Activated gamma-delta T cell treated with Interleukin-2 at 50 U/mL for 16 hours (primary cell): ENCODE measurements around the gene ZNF157.
"Not testable (repeated sequence)": the region's sequence is repeated elsewhere in the genome, so short reads cannot be mapped to it uniquely, and the experiment has no call there.

Experiments used
- DNase-seq: peaks from one replicate; pipeline ENCODE4 v3.0.0-alpha.2; 2020

The ZNF157 gene

GRCh38 chrX:47370278-47370677 is at the start of gene ZNF157:
Gene ZNF157, plus strand, starts transcription at chrX:47370578. Its CDS starts 91 bp downstream, at chrX:47370669.
- DNase-seq = no peak

DNA sequence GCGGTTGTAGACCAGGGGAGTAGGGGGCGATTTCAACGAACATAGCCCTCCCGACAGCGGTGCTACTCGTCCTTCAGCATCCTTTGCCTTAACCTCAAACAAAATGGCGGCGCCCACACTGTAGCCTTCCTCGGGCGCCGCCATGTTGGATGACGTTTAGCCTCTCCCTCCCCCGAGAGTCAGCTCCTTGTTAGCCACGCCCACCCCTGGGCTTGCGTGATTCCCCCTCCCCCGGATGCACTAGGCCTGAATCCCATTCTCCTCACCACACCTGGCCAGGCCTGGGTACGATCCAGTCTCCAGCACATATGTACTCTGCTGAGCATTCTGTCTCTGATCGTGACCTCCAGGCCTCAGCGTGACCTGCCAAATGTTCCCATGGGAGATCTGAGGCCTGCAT is 49.0 kb upstream of the ZNF157 start:
- DNase-seq = no peak

DNA sequence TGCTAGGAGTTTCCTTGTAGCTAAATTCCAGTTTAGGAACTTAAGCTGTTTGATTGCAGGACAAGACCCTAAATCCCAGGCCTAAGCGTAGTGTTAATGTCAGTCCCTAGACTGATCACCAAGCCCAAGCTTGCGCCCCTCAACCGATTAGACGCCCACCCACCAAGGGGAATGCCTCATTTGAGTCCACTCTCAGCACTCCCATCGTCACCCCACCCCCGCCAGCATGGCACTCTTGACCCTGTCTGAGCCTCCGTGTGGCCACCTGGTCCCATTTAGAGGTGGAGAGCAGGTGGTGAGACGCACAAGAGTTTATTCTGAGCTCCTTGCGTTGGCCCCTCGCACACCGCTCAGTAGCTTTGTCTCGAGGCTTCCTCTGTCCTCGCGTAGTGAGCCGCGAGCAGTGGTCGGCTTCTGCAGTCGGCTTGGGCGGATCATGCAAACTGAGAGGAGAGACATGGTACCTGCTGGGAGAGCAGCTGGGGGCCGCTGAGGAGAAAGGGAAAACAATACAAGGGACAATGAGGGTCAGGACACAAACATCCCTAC is 48.5 kb upstream of the ZNF157 start:
- DNase-seq = no peak

DNA sequence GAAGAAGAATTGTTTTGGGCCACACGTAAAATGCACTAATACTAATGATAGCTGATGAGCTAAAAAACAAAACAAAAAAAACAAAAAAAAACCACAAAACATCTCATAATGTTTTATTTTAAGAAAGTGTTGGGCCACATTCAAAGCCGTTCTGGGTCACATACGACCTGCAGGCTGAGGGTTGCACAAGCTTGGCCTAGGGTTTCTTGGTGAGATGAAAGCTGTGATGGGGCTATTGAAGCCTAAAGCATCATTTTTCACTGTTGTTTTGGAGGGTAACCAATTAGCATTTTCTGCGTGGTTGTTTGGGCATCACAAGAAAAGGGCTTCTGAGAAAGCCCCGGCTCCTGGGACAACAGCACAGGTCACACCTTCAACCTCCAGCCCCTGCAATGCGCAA is 42.5 kb upstream of the ZNF157 start:
- no peak for DNase-seq

DNA sequence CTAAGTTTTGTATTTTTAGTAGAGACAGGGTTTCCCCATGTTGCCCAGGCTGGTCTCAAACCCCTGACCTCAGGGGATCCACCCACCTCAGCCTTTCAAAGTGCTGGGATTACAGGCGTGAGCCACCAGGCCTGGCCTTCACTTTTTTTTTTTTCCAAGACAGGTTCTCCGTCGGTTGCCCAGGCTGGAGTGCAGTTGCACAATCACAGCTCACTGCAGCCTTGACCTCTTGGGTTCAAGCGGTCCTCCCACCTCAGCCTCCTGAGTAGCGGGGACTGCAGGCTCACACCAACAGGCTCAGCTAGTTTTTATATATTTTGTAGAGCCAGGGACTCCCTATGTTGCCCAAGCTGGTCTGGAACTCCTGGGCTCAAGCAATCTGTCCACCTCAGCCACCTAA is 37.6 kb upstream of the ZNF157 start:
- not testable (repeated sequence) for DNase-seq

- DNase-seq = no peak
Observed at GRCh38 chrX:47351706-47352105, 18.7 kb upstream of the ZNF157 start.

- peak; percentile 9 for DNase-seq
Observed at GRCh38 chrX:47358387-47359065, 11.9 kb upstream of the ZNF157 start.

- no peak for DNase-seq
Observed at GRCh38 chrX:47360423-47361179, 9.8 kb upstream of the ZNF157 start.

DNA sequence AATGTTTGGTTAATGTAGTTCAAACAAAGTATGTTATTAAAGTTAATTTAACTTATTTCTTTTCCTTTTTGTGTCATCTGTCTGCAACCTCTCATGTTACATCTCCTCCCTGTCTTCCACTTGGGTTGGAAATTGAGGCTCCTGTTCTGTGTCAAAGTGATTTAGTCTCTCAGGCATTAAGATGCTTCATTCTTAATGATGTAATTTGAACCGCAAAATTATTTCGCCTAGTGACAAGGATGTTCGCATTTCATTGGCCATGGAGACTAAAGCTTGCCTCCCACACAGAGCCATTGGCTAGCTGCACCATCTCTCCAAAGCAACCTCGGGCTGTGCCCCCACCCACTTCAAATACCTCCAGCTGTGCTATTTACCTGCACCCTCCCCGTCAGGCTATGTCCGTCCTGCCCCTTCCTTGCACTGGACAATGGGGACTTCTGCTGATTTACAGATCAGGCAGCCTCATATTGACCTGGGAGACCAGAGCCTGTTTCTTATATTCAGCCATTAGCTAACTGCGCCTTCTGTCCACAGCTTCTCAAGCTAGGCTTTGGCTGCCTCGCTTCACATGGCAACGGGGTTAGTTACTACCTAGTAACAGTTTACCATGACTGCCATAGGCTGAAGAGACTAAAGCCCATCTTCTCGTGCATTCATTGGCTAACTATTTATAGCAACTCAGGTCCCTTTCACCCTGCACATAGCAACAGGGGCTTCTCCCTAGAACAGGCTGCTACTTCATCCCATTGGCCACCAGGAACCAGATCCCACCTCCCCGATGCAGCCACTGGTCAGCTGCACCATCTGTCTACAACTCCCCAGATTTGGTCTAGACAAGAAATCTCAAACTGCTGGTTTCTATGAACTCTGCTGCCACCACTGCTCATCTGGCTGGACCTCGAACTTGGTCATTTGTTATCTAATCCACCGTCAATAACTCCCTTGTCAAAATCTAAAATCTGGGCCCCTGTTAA is 8.6 kb upstream of the ZNF157 start:
- peak; percentile 35 for DNase-seq

DNA sequence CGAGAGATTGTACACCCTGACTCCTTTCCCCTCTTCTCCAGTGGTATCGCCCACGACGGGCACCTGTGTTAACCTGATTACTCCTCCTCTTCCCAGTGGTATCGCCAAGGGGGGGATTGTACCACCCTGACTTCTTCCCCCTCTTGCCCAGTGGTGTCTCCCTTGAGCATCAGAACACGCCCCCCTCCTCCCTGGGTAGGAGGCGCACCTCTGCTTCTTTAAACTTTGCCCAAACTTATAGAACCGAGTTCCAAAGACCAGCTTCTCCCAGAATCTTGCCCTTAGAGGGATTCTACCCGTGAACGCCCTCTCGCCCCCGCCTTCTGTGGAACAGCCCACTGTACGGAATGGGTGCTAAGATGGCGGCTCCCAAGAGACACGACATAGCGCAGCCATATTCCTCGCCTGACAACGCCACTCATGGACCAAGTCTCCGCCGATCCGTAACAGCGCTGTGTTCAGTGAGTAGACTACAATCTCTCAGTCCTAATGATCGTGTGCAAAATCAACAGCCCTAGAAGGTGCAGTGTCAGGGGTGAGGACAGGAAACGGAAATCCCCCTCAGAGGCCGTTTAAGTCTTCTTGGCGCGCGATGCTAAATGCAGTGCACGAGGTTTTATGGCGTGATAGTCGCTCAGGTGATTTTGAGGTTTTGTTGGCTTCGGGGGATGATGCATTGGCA is 4.2 kb upstream of the ZNF157 start:
- DNase-seq = peak; percentile 64

GRCh38 chrX:47373198-47373597 is 2.8 kb downstream of the ZNF157 start:
- no peak for DNase-seq

- DNase-seq = peak; percentile 69
Observed at GRCh38 chrX:47380268-47380667, 9.9 kb downstream of the ZNF157 start.

GRCh38 chrX:47380837-47381236 is 10.5 kb downstream of the ZNF157 start:
- DNase-seq = not testable (repeated sequence)

DNA sequence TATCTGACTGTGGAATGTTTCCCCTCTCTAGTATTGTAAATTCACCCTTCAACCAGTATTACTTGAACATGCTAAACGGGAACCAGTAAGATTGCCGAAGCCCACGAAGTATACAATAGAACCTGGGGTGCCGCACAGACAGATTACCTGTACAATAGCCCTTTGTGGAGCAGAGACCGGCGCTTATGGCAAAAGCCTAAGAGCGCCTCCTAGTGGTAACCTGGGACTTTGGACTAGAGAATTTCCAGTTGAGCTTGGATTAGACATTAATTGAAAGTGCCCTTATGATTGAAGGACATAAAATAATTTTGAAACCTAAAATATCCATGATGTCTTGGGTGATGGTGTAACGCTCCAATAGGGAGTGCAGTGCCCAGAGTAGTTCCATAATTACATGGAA is 14.1 kb downstream of the ZNF157 start:
- peak; percentile 76 for DNase-seq

- DNase-seq = no peak
Observed at GRCh38 chrX:47390780-47391179, 20.4 kb downstream of the ZNF157 start.

- DNase-seq = no peak
Observed at GRCh38 chrX:47413179-47413594, 42.8 kb downstream of the ZNF157 start.

GRCh38 chrX:47420265-47420664 is 49.9 kb downstream of the ZNF157 start:
- DNase-seq = no peak

DNA sequence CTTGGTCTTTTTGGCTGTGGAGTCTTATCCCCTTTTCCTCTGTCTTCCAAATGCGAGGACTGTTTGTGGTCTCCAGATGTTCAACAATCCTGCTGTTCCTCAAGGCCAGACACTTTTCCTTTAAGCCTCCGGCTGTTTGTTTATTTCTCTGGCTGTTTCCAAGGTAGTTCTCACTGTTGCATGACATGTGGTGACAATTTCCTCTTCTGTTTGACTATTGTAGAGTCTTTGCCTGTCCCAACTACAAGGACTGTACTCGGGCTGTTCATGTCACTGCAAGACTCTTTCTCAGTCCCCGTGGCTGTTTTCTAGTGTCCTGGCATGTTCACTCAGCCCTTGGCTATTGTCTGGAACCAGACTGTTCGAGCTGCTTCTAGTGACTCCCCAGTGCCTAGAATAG is 50.6 kb downstream of the ZNF157 start:
- DNase-seq = no peak

GRCh38 chrX:47422444-47422843 is 52.1 kb downstream of the ZNF157 start:
- DNase-seq = no peak

DNA sequence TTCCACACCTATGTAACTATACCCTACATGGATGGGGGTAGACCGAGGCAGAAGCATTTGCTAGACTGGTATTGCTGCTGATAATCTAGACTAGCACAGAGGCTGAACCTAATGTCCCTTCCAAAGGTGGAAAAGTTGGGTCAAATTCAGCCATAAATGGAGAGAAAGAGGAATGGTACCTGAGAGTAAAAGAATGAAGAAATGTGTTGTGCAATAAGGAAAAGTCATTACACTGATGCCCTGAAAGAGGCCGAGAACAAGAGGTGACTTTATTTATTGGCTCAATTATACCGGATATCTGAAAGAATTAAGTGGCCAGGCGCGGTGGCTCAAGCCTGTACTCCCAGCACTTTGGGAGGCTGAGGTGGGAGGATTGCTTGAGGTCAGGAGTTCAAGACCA is 60.5 kb downstream of the ZNF157 start:
- no peak for DNase-seq

- DNase-seq = no peak
Observed at GRCh38 chrX:47446431-47446830, 76.1 kb downstream of the ZNF157 start.

GRCh38 chrX:47446971-47447370 is 76.6 kb downstream of the ZNF157 start:
- DNase-seq = no peak
